ENCODE measurements around the gene SIL1.
A peak's percentile ranks its signal among the peaks of the same experiment; 100 is the strongest.
"Not testable (repeated sequence)": the region's sequence is repeated elsewhere in the genome, so short reads cannot be mapped to it uniquely, and the experiment has no call there.

Gene SIL1

DNA sequence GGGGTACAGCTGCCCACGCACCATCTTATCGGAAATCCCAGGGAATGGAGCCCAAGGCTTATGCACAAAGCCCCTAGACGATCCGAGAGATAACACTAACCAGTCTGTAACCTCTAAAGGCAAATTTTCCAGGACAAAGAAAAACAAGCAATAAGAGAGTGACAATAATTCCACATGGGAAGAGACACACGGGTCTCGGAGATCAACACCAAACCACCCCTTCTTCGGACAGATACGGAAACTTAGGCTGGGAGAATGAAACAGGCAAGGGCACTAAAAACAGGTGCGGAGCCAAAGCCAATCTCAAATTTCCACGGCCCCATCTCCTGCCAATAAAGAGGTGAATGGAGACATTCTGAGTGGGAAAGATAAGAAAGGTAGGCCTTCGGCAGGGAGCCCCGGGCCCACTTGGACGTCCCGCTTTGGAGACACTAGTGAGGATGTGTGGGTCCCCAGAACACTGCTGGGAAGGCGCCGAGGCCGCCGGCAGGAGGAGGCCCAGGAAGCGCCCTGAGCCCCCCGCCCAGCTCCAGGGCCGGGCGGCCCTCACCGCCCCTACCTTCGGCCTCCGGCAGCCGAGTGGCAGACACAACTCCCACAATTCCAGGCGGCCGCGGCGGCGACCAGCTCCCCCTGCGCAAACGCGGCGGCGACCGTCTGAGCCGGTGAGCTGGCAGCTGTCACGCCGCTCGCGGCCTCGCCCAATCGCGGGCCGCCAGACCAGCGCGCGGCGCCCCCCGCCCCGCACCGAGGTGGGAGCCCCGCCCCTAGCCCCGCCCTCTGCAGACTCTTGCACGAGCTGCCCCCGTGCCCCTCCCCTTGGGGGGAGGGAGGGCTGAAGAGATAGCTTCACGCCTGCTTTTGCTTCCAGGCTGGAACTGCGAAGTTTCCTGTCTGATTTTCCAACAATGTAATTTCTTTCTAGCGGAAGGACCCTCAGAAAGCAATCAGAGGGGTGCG, at the start of gene SIL1:
Gene SIL1 (minus strand): TSS at position 659 of the 960 bp plus-strand sequence. CDS start 70,525 bp downstream, outside the sequence.
- peak; percentile 85 for DNase-seq (ENCODE audit: low read depth)
- H3K4me3 ChIP-seq (ENCODE audit: low read depth, low read length), result peak within 1 kb of the TSS; percentile 86

DNA sequence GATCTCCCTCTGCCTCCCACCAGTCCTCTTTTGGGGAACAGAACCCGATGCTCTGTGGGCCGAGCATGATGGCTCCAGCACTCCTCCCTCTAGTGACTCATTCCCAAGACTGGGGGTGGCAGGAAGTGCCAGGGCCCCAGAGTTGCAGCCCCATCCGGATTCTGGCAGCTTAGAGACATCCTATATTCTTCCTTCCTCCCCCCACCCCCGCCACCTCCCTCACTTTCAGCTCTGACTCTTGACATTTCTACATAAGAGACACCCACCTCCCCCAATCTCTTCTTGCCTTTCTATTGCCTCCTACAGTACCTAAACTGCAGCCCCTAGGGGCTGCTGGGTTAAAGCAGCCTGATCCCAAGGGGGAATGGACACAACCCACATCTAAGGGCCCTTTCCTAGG, 48.2 kb upstream of the SIL1 start:
- peak; percentile 14 for DNase-seq (ENCODE audit: low read depth)
- no peak overlapping the region for H3K4me3 ChIP-seq (ENCODE audit: low read depth, low read length)

DNA sequence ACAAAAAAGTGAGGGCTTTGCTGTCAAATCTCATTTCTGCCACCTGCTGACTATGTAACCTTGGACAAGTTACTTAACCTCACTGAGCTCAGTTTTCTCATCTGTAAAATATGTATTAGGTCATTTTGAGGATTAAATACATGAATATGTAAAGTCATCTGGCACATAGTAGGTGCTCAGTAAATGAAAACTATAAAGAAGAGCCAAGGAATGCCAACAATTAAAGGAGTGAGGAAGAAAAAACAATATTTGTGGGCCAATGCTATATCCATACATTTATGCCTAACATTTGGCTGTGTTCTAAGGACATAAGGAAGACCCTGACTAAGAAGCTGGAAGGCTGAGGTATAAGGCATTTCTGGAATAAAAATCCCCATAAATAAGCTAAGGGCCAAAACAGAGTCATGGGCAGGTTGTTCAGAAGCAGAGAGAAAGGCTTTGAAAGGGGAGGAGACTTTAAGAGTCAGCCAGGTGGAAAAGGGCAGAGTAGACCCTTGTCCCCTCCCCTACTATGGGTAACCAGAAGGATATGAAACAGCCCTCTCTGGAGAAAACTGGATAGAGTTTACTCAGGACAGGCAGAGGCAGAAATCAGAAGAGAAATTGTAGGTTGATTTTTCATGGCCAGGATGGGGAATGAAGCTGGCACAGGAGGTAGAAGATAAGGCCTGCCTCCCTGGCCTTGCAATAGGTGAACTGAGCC, 47.6 kb upstream of the SIL1 start:
- DNase-seq (ENCODE audit: low read depth), result no peak
- H3K4me3 ChIP-seq (ENCODE audit: low read depth, low read length), result no peak overlapping the region

DNA sequence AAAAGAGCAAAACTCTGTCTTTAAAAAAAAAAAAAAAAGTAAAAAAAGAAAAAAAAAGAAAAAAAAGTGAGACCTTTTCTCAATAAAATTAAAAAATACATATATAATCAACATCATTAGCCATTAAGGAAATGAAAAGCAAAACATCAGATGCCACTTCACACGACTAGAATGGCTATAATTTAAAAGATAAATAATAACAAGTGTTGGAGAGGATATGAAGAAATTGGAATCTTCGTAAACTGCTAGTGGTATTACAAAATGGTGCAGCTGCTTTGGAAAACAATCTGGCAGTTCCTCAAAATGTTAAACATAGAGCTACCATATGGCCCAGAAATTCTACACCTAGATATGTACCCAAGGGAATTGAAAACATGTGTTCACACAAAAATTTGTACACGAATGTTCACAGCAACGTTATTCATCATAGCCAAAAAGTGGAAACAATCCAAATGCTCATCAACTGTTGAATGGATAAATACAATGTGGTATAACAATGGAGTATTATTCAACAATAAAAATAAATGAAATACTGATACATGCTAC, 45.3 kb upstream of the SIL1 start:
- no peak overlapping the region for H3K4me3 ChIP-seq (ENCODE audit: low read depth, low read length)
- DNase-seq (ENCODE audit: low read depth), result peak; percentile 38

DNA sequence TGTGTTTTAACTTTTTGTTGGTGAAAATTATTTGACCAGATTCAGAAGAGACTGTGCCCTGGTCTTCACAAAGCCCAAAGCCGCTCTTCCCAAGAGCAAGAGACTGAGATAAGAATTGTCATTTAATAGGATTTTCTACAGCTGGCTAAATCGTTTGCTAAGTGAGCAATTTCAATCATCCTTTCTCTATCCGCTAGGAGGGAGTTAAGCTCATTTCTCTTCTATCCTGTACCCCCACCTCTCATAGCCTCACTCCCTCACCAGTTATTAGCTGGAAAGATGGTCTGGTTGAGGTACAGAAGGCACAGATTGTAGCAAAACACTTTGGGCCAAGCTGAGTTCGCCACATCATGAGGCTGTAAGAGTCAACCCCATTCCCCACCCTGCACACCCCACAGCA, 43.0 kb upstream of the SIL1 start:
- H3K4me3 ChIP-seq (ENCODE audit: low read depth, low read length), result no peak overlapping the region
- no peak for DNase-seq (ENCODE audit: low read depth)

DNA sequence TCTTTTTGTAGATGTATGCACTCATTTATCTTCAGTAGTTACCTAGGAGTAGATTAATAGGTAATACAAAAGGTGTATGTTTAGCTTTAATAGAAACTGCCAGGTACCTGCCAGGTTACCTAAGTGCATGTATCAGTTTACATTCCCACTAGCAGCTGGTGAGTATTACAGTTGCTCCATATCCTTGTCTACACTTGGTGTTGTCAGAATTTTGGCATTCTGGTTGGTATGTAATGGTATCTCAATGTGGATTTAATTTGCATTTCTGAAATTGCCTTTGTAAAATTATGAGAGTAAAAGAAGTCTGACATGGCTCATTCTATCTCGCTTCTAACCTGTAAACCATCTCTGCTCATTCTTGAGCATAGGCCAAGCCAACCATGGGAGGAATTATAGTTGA, 38.3 kb upstream of the SIL1 start:
- no peak overlapping the region for H3K4me3 ChIP-seq (ENCODE audit: low read depth, low read length)
- DNase-seq (ENCODE audit: low read depth), result no peak

DNA sequence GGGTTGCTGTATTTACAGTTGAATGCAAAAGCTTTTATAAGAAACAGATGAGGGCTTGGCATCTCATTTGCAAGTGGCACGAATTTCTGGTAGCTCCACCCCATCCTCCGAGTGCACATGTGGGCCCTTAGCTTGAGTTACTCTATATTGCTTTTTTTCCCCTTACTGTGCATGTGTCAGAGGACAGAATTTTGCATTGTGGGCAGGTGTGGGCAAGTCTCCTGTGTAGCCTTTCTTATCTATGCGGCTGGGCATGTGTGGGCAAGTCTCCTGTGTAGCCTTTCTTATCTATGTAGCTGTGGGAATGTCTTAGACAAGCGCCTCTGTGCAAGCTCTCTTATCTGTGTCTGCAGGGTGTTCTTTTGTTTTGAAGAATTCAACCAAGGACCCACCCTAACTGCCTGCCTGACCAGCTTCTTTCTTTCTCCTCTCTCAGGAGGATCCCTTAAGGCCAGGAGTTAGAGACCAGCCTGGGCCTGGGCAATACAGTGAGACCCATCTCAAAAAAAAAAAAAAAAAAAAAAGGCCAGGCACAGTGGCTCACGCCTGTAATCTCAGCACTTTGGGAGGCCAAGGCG, 34.1 kb upstream of the SIL1 start:
- H3K4me3 ChIP-seq (ENCODE audit: low read depth, low read length), result no peak overlapping the region
- DNase-seq (ENCODE audit: low read depth), result no peak

DNA sequence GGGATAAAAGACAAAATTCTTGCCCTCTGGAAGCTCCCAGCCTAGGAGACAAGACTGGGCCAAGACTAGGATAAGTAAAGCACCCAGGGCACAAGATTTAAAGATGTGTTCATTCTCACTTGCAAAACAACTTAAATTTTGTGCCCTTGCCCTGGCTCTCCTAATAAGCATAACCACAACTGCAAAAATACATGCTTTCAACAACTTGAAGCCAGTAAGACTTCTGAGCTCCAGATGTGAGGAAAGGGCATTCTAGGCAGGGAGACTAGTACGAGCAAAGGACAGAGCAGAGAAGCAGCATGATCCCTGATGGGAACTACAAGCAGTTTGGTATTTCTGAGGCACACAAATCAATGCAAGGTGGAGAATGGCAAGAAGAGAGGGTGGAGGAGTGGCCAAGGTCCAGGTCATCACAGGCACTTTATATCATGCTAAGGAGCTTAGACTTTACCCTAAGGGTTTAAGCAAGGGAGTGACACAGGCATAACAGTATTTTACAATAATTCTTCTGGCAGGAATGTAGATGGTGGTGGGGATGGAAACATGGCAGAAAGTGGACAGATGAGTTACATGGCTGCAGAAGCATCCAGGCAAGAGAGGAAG, 30.1 kb upstream of the SIL1 start:
- no peak for DNase-seq (ENCODE audit: low read depth)
- H3K4me3 ChIP-seq (ENCODE audit: low read depth, low read length), result no peak overlapping the region

DNA sequence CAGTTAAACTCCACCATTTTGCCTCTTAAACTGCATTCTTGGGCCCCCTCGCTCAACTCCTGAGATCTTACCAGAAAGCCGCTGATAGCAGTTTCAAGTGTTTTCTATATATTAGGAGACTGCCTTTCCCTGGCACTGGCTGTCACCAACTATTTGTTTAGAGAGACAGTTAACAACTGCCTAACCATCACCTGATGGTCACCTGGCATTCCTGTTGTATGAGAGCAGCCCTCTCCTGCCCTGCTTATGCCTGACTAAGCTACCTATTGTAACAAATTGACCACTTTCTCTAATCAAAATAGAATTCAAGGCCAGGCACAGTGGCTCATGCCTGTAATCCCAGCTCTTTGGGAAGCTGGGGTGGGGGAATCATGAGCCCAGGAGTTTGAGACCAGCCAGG, 28.0 kb upstream of the SIL1 start:
- no peak overlapping the region for H3K4me3 ChIP-seq (ENCODE audit: low read depth, low read length)
- DNase-seq (ENCODE audit: low read depth), result no peak

DNA sequence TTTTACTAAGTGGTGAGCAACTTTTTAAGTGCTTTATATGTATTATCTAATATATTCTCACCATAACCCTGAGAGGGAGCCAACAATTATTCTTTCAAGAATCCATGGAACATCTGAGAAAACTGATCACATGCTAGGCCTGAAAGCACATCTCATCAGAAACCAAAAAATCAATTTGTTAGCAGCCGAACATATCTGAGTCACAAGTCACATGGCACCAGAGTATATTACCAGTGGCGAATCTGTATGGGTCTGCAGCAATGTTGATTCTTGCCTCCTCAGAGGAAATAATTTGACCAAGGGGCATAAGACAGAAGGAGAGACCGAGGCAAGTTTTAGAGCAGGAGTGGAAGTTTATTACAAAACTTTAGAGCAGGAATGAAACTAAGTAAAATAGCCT, 25.3 kb upstream of the SIL1 start:
- no peak for DNase-seq (ENCODE audit: low read depth)
- H3K4me3 ChIP-seq (ENCODE audit: low read depth, low read length), result no peak overlapping the region

DNA sequence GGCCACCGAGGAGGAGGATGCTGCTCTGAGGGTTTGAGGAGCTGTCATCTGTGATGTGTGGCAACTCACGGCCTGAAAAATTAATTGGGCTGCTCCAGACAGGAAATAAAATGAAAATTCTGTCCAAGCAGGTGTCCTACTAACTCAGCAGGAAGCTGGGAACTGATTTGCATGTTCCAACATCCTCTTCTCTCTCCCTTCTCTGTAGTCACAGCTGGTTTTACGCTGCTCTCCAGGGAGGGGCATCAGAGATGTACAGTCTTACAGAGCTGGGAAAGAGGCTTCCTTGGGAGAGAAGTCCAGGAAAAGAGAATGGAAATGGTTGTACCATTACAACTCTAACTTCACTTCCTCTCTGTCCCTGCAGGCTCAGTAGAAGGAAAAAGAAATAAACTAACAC, 24.2 kb upstream of the SIL1 start:
- no peak for DNase-seq (ENCODE audit: low read depth)
- no peak overlapping the region for H3K4me3 ChIP-seq (ENCODE audit: low read depth, low read length)

DNA sequence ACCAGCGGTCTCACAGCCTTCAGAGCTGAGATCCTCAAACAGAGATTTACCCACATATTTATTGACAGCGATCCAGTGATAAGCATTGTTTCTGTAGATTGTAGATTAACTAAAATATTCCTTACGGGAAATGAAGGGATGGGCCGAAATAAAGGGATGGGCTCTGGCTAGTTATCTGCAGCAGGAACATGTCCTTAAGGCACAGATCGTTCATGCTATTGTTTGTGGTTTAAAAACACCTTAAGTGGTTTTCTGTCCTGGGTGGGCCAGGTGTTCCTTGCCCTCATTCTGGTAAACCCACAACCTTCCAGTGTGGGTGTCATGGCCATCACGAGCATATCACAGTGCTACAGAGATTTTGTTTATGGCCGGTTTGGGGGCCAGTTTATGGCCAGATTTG, 19.9 kb upstream of the SIL1 start:
- H3K4me3 ChIP-seq (ENCODE audit: low read depth, low read length); DNase-seq (ENCODE audit: low read depth): not testable (repeated sequence)

DNA sequence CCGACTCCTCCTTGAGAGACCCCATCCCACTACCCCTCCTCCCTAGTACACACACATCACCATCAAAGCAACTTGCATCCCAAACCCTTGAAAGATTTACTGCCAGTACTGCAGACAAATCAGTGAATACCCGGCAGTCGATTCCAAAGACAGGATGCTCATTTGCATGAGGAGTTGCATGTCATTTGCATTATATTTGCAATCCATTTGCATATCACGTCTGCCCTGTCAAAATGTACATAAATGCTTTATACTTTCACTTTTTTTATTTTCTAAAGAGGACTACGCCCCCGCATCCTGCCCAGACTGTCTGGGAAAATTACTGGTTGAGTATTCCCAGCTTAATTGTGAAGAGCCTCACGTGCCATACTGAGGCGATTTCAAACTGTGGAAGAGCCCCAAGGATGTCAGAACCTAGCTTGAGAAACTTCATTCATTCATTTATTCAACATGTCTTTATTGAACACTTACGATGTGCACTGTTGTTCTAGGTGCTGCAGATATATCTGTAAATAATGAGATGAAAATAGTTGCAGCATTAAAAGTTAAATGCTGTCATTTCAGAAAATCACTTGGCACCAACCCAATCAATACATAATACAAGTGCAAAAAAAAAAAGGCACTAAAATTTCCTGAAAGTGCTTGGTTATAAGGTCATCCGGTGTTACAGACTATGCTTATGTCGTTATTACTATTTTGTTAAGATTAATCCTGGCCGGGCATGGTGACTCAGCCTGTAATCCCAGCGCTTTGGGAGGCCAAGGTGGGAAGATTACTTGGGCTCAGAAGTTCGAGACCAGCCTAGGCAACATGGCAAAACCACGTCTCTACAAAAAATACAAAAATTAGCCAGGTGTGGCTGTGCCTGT, 17.2 kb upstream of the SIL1 start:
- no peak for DNase-seq (ENCODE audit: low read depth)
- no peak overlapping the region for H3K4me3 ChIP-seq (ENCODE audit: low read depth, low read length)

DNA sequence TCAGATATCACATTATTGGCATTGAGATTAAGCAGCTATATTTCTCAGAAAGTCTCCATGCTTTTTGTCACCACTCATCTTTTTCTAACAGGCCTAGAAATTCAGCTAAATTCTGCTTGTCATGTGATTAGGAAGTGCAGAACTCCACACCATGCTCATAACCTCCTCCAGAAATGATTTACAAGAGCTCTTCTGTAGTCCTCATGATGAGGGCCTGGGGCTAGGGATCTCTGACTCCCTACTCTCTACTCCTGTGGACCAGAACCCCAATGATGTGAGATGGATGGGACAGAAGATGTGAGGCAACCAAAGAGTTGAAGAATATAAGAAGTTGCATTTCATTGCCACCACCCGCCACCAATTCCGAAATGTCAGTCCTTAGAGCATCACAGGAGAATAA, 16.5 kb upstream of the SIL1 start:
- no peak overlapping the region for H3K4me3 ChIP-seq (ENCODE audit: low read depth, low read length)
- no peak for DNase-seq (ENCODE audit: low read depth)

DNA sequence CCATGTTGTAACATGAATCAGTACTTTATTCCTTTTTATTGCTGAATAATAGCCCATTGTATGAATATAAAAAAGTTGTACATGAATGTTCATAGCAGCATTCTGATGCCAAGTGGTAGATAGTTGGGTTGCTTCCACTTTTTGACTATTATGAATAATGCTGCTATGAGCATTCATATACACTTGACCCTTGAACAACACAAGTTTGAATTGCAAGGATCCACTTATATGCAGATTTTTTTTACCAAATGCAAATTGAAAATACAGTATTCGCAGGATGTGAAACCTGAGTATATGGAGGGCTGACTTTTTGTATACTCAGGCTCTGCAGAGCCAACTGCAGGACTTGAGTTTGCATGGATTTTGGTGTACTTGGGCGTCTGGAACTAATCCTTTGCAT, 14.7 kb upstream of the SIL1 start:
- DNase-seq (ENCODE audit: low read depth), result no peak
- H3K4me3 ChIP-seq (ENCODE audit: low read depth, low read length), result no peak overlapping the region

DNA sequence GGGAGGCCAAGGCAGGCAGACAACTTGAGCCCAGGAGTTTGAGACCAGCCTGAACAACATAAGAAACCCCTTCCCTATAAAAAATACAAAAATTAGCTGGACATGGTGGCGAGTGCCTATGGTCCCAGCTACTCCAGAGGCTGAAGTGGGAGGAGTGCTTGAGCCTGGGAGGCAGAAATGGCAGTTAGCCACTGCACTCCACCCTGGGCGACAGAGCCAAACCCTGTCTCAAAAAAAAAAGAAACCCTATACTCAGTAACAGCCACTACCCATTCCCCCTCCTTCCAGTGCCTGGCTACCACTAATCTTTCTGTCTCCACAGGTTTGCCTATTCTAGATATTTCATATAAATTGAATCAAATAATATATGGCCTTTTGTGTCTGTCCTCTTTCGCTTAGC, 14.3 kb upstream of the SIL1 start:
- no peak overlapping the region for H3K4me3 ChIP-seq (ENCODE audit: low read depth, low read length)
- DNase-seq (ENCODE audit: low read depth), result no peak

DNA sequence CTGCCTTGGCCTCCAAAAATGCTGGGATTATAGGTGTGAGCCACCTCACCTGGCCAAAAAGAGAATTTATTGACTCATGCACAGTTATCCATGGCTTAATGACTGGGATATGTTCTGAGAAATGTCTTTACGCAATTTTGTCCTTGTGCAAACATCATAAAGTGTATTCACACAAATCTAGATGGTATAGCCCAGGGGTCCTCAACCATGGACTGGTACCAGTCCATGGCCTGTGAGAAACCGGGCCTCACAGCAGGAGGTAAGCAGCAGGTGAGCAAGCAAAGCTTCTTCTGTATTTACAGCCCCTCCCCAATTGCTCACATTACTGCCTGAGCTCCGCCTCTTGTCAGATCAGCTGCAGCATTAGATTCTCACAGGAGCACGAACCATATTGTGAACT, 12.4 kb upstream of the SIL1 start:
- DNase-seq (ENCODE audit: low read depth), result no peak
- H3K4me3 ChIP-seq (ENCODE audit: low read depth, low read length), result no peak overlapping the region

DNA sequence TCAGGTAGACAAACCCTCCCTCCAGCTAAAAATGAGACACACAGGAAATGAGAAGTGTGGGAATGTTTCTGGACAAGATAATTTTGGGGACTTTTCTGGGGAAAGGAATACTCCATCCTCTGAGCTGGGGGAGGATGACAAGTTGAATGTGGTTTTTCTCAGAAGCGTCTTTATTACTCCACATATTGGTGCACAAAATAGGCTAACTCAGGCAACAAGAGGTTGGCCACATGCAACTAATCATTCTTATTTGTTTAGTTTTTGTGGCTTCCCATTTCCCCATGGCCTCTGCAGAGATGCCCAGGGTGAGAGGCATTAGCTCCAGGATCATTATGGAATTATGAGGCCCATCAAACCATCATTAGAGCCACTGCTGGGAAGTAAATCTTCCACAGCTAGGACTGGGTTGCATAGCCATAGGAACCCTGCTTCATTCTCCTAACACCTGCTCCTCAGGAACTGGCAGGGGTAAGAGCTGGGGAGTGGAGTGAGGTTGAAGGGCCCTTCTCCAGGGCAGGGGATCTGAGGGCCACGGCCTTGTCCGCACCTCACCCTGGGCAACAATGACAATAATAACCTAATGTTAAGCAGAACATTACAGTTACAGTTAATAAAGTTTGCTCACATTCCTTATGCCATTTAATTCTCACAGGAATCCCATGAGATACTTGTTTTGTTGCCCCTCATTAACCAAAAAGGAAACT, 9.3 kb upstream of the SIL1 start:
- no peak for DNase-seq (ENCODE audit: low read depth)
- H3K4me3 ChIP-seq (ENCODE audit: low read depth, low read length), result no peak overlapping the region
